CD4-positive, alpha-beta T cell (primary cell): Measurements from ENCODE around the gene RAD51B. TPM values are rescaled to one million over a fixed set of nuclear protein-coding genes. Genes with fewer than 3 reads are reported as not detected.

Experiments
- ATAC-seq: fragments of 200-7000 bp; cut with Tn5 transposase; one replicate; pipeline ENCODE4 v1.10.0; 2022; ENCODE audit warnings: mild to moderate bottlenecking; ENCODE audit not compliant: poor library complexity
- CTCF ChIA-PET: fragments of 350-600 bp; sonication (Branson Sonifier 250); formaldehyde crosslinking; loops from one replicate; lab custom pipeline; 2021; ENCODE audit warnings: antibody characterized with exemption, inconsistent platforms; lab: Charles Lee
- POLR2A ChIA-PET: fragments of 350-600 bp; sonication (Branson Sonifier 250); formaldehyde crosslinking; loops from one replicate; lab custom pipeline; 2021; ENCODE audit warnings: antibody characterized with exemption, inconsistent platforms; lab: Charles Lee
- DNase-seq, 14 experiments: peaks; one replicate each; pipeline ENCODE4 v3.0.0-alpha.2; 2013 to 2020; ENCODE audit warnings: mixed read lengths in 2 of 14
- H3K27ac ChIP-seq, 2 donors: one replicate each; pipeline versions ENCODE4 v1.5.1 to v1.7.0; 2013; ENCODE audit warnings: low read length in 2 of 2, low read depth in 1 of 2, mild to moderate bottlenecking in 1 of 2
- H3K27me3 ChIP-seq, 2 experiments: 1 replicate in 1 of 2; 2 replicates in 1 of 2; pipeline versions ENCODE4 v1.6.1 to v1.7.0; 2013; ENCODE audit warnings: low read length in 2 of 2, control low read depth in 1 of 2, mild to moderate bottlenecking in 1 of 2, moderate library complexity in 1 of 2; ENCODE audit not compliant: insufficient read depth in 2 of 2, control insufficient read depth in 1 of 2
- H3K36me3 ChIP-seq: one replicate; pipeline ENCODE4 v1.6.1; 2013; ENCODE audit warnings: low read length, control low read depth; ENCODE audit not compliant: insufficient read depth
- H3K4me1 ChIP-seq: one replicate; pipeline ENCODE4 v1.6.1; 2013; ENCODE audit warnings: low read length, control low read depth; ENCODE audit not compliant: insufficient read depth
- H3K4me3 ChIP-seq: one replicate; pipeline ENCODE4 v1.5.1; 2013; ENCODE audit warnings: mild to moderate bottlenecking, low read length, moderate library complexity
- H3K9me3 ChIP-seq, 2 experiments: 1 replicate in 1 of 2; 2 replicates in 1 of 2; pipeline versions ENCODE4 v1.6.1 to v1.7.0; 2013; ENCODE audit warnings: low read length in 2 of 2, mild to moderate bottlenecking in 2 of 2, control low read depth in 1 of 2, moderate library complexity in 1 of 2; ENCODE audit not compliant: control insufficient read depth in 1 of 2, insufficient read depth in 1 of 2
- H3K27ac Mint-ChIP-seq: one replicate; pipeline ENCODE4 v1.8.0; 2020; ENCODE audit warnings: mixed read lengths
- H3K27me3 Mint-ChIP-seq: one replicate; pipeline ENCODE4 v1.8.0; 2021; ENCODE audit warnings: mixed read lengths
- H3K36me3 Mint-ChIP-seq: one replicate; pipeline ENCODE4 v1.8.0; 2021; ENCODE audit warnings: low read depth, mixed read lengths
- H3K4me1 Mint-ChIP-seq: one replicate; pipeline ENCODE4 v1.8.0; 2021; ENCODE audit warnings: low read depth, mixed read lengths
- H3K4me3 Mint-ChIP-seq: one replicate; pipeline ENCODE4 v1.8.0; 2020; ENCODE audit warnings: mild to moderate bottlenecking, mixed read lengths
- H3K9me3 Mint-ChIP-seq: one replicate; pipeline ENCODE4 v1.8.0; 2020; ENCODE audit warnings: mixed read lengths
- CTCF ChIP-seq: fragments of 200-600 bp; IDR thresholded peaks from one replicate; pipeline ENCODE4 v1.8.0; 2022; ENCODE audit warnings: antibody characterized with exemption, mild to moderate bottlenecking
- intact Hi-C, 2 experiments: fragments of 100-400 bp; cut with DNase I in 1 of 2; cut with micrococcal nuclease in 1 of 2; formaldehyde crosslinking; loops; one replicate each; pipeline versions ENCODE4 v1.15.1 to v1.9.0; 2023 to 2025; cut with DNase I, micrococcal nuclease
- total RNA-seq, 174 experiments: library from RNA in 2 of 174; stranded (reverse) in 2 of 174; gene quantifications; one replicate each; pipeline ENCODE4 v1.2.3 and lab custom pipeline; 2021 to 2026

Gene RAD51B
- total RNA-seq, 2 experiments from 2014 or later, result 18.4 to 20.0 TPM

GRCh38 chr14:68238551-68238950, 419.0 kb downstream of the RAD51B start:
- POLR2A ChIA-PET, result no interaction called here
- ATAC-seq, result no peak
- Mint-ChIP-seq H3K36me3 (no peaks in the 10 kb centered on the region), H3K4me1 (peaks cover 6% of the 10 kb centered on the region), H3K9me3 (no peaks in the 10 kb centered on the region), H3K27me3 (no peaks in the 10 kb centered on the region), H3K4me3 (no peak overlapping the region), H3K27ac (no peak overlapping the region)
- H3K36me3 ChIP-seq, result no peaks in the 10 kb centered on the region
- no peak overlapping the region for H3K4me3 ChIP-seq
- CTCF ChIA-PET, result no interaction called here
- DNase-seq, result no peak
- TF ChIP-seq CTCF, result no peak
- H3K27me3 ChIP-seq, result no peaks in the 10 kb centered on the region
- no peak overlapping the region for H3K27ac ChIP-seq
- H3K9me3 ChIP-seq, result no peaks in the 10 kb centered on the region
- no peaks in the 10 kb centered on the region for H3K4me1 ChIP-seq
- intact Hi-C loops, result no loop called here

- CTCF ChIA-PET, result no interaction called here
- Histone ChIP-seq H3K27me3 (no peaks in the 10 kb centered on the region), H3K27ac (no peak overlapping the region), H3K36me3 (no peaks in the 10 kb centered on the region), H3K9me3 (no peaks in the 10 kb centered on the region), H3K4me3 (no peak overlapping the region), H3K4me1 (no peaks in the 10 kb centered on the region)
- Mint-ChIP-seq H3K27me3 (no peaks in the 10 kb centered on the region), H3K9me3 (no peaks in the 10 kb centered on the region), H3K36me3 (no peaks in the 10 kb centered on the region), H3K4me1 (peaks cover 6% of the 10 kb centered on the region), H3K4me3 (no peak overlapping the region), H3K27ac (no peak overlapping the region)
- intact Hi-C loops, result no loop called here
- DNase-seq (no peak), ATAC-seq (no peak)
- TF ChIP-seq CTCF, result no peak
- POLR2A ChIA-PET, result no interaction called here
Observed at GRCh38 chr14:68238976-68239375, 419.4 kb downstream of the RAD51B start.

- intact Hi-C loops, result loop anchor here in 1 of 2 experiments (10.0 kb wide), 1 partner anchor 865 kb away; no protein-coding TSS in a partner anchor
- H3K4me3 Mint-ChIP-seq, result no peak overlapping the region
- CTCF ChIA-PET, result interaction anchor here (1.1 kb wide), 1 partner anchor 623 kb away, joined by 3 read pairs; no protein-coding TSS in a partner anchor
- TF ChIP-seq CTCF, result no peak
- no peaks in the 10 kb centered on the region for H3K4me1 ChIP-seq
- POLR2A ChIA-PET, result no interaction called here
- H3K9me3 Mint-ChIP-seq, result no peaks in the 10 kb centered on the region
- H3K4me3 ChIP-seq, result no peak overlapping the region
- no peaks in the 10 kb centered on the region for H3K9me3 ChIP-seq
- no peaks in the 10 kb centered on the region for H3K36me3 Mint-ChIP-seq
- no peak for DNase-seq
- H3K4me1 Mint-ChIP-seq, result peaks cover 6% of the 10 kb centered on the region
- no peak overlapping the region for H3K27ac ChIP-seq
- H3K27me3 ChIP-seq, result no peaks in the 10 kb centered on the region
- H3K36me3 ChIP-seq, result no peaks in the 10 kb centered on the region
- no peaks in the 10 kb centered on the region for H3K27me3 Mint-ChIP-seq
- no peak overlapping the region for H3K27ac Mint-ChIP-seq
- no peak for ATAC-seq
Observed at GRCh38 chr14:68239988-68240771, 420.6 kb downstream of the RAD51B start.
